Sigmoid colon (tissue), 4 donors: ENCODE results near the gene SATB2.

Experiments
- CTCF ChIP-seq, 4 experiments: fragments of 450-650 bp in 3 of 4; fragments of 200-600 bp in 1 of 4; IDR thresholded peaks; one replicate each; pipeline ENCODE4 v1.5.1; 2016 to 2019; ENCODE audit warnings: antibody characterized with exemption in 4 of 4, mild to moderate bottlenecking in 3 of 4, moderate library complexity in 2 of 4
- EP300 ChIP-seq, 4 donors: sonication (generic); formaldehyde crosslinking; IDR thresholded peaks; one replicate each; pipeline ENCODE4 v1.6.1; 2017; ENCODE audit warnings: antibody characterized with exemption in 4 of 4
- POLR2A ChIP-seq, 2 donors: fragments of 450-650 bp; IDR thresholded peaks; one replicate each; pipeline ENCODE4 v1.6.1; 2016; ENCODE audit warnings: antibody characterized with exemption in 2 of 2, mild to moderate bottlenecking in 2 of 2, moderate library complexity in 2 of 2
- POLR2AphosphoS5 ChIP-seq, 4 donors: sonication (generic); formaldehyde crosslinking; IDR thresholded peaks; one replicate each; pipeline ENCODE4 v1.6.1; 2017; ENCODE audit warnings: antibody characterized with exemption in 4 of 4

- TF ChIP-seq EP300 (IDR thresholded peaks at IDR 0.05) (no peak), CTCF (IDR thresholded peaks at IDR 0.05) (no peak), POLR2A (IDR thresholded peaks at IDR 0.05) (no peak), POLR2AphosphoS5 (IDR thresholded peaks at IDR 0.05) (no peak)
Measured at GRCh38 chr2:199366406-199366805, 91.3 kb downstream of the SATB2 start.
